Gastroesophageal sphincter (tissue), 4 donors: Measurements from ENCODE around the gene GLUL. TPM values are rescaled to one million over a fixed set of nuclear protein-coding genes. Genes with fewer than 3 reads are reported as not detected.

Experiments
- ATAC-seq: fragments of 150-250 bp; one replicate; pipeline ENCODE4 v1.9.1; 2016; ENCODE audit warnings: mild to moderate bottlenecking, moderate library complexity
- H3K27ac ChIP-seq, 4 donors: fragments of 200-600 bp; sonication (generic) in 3 of 4; 1 replicate in 3 of 4; 2 replicates in 1 of 4; pipeline ENCODE4 v1.5.1; 2016 to 2019
- H3K27me3 ChIP-seq: fragments of 200-600 bp; sonication (generic); one replicate; pipeline ENCODE4 v1.5.1; 2019
- H3K36me3 ChIP-seq, 2 donors: fragments of 200-600 bp; sonication (generic); one replicate each; pipeline ENCODE4 v1.5.1; 2019; ENCODE audit warnings: control low read depth in 1 of 2
- H3K4me1 ChIP-seq, 3 donors: fragments of 200-600 bp; sonication (generic); 1 replicate in 2 of 3; 2 replicates in 1 of 3; pipeline ENCODE4 v1.5.1; 2016 to 2019; ENCODE audit warnings: control low read depth in 2 of 3
- H3K4me3 ChIP-seq, 2 donors: fragments of 200-600 bp; sonication (generic); one replicate each; pipeline ENCODE4 v1.5.1; 2019; ENCODE audit warnings: mild to moderate bottlenecking in 1 of 2, moderate library complexity in 1 of 2
- H3K9me3 ChIP-seq, 3 donors: fragments of 200-600 bp; sonication (generic); one replicate each; pipeline ENCODE4 v1.5.1; 2017 to 2019; ENCODE audit warnings: control low read depth in 2 of 3
- EP300 ChIP-seq: sonication (generic); formaldehyde crosslinking; IDR thresholded peaks from one replicate; pipeline ENCODE4 v1.6.1; 2017; ENCODE audit warnings: antibody characterized with exemption, mild to moderate bottlenecking
- POLR2A ChIP-seq, 2 donors: fragments of 450-650 bp; IDR thresholded peaks; one replicate each; pipeline ENCODE4 v1.6.1; 2017; ENCODE audit warnings: antibody characterized with exemption in 2 of 2, mild to moderate bottlenecking in 2 of 2, moderate library complexity in 1 of 2
- POLR2AphosphoS5 ChIP-seq: sonication (generic); formaldehyde crosslinking; IDR thresholded peaks from one replicate; pipeline ENCODE4 v1.6.1; 2017; ENCODE audit warnings: antibody characterized with exemption
- WGBS, 2 donors: methylation state at CpG; one replicate each; pipeline ENCODE4 v1.1.5; 2018; ENCODE audit warnings: low coverage in 1 of 2; 5-methylcytosine and 5-hydroxymethylcytosine counted together
- total RNA-seq, 4 donors: library from RNA; depleted of rRNA; stranded (reverse); fragments of >200 nt; gene quantifications; one replicate each; pipeline ENCODE4 v1.1.0, GENCODE V29; 2016
- TF ChIP-seq, protein P1 (sequence below), 4 experiments: fragments of 200-600 bp in 2 of 4; fragments of 450-650 bp in 2 of 4; sonication (generic) in 1 of 4; IDR thresholded peaks; one replicate each; pipeline ENCODE4 v1.5.1; 2017 to 2019; ENCODE audit warnings: antibody characterized with exemption in 4 of 4, mild to moderate bottlenecking in 2 of 4, moderate library complexity in 2 of 4

The GLUL gene
- total RNA-seq, 4 donors from 2014 or later: 2,239 to 3,071 (median 2,830) TPM

- Histone ChIP-seq H3K36me3 (no peaks in the 10 kb centered on the region), H3K4me1 (peaks cover 5 to 39% (median 8%) of the 10 kb centered on the region in 3 donors), H3K27me3 (no peaks in the 10 kb centered on the region), H3K27ac (peak overlapping the region in 2 of 4 donors; percentile 16 to 63), H3K9me3 (no peaks in the 10 kb centered on the region), H3K4me3 (no peak overlapping the region)
- 77 to 85% methylated on average over 2 to 3 of the region's 3 CpGs for WGBS, 2 donors
- TF ChIP-seq POLR2AphosphoS5: no peak
- no peak for TF ChIP-seq POLR2A (IDR thresholded peaks at IDR 0.05)
- TF ChIP-seq, protein P1, sequence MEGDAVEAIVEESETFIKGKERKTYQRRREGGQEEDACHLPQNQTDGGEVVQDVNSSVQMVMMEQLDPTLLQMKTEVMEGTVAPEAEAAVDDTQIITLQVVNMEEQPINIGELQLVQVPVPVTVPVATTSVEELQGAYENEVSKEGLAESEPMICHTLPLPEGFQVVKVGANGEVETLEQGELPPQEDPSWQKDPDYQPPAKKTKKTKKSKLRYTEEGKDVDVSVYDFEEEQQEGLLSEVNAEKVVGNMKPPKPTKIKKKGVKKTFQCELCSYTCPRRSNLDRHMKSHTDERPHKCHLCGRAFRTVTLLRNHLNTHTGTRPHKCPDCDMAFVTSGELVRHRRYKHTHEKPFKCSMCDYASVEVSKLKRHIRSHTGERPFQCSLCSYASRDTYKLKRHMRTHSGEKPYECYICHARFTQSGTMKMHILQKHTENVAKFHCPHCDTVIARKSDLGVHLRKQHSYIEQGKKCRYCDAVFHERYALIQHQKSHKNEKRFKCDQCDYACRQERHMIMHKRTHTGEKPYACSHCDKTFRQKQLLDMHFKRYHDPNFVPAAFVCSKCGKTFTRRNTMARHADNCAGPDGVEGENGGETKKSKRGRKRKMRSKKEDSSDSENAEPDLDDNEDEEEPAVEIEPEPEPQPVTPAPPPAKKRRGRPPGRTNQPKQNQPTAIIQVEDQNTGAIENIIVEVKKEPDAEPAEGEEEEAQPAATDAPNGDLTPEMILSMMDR (IDR thresholded peaks at IDR 0.05): no peak
- ATAC-seq: no peak
Observed at GRCh38 chr1:182395906-182396305, 4.3 kb upstream of the GLUL start.

DNA sequence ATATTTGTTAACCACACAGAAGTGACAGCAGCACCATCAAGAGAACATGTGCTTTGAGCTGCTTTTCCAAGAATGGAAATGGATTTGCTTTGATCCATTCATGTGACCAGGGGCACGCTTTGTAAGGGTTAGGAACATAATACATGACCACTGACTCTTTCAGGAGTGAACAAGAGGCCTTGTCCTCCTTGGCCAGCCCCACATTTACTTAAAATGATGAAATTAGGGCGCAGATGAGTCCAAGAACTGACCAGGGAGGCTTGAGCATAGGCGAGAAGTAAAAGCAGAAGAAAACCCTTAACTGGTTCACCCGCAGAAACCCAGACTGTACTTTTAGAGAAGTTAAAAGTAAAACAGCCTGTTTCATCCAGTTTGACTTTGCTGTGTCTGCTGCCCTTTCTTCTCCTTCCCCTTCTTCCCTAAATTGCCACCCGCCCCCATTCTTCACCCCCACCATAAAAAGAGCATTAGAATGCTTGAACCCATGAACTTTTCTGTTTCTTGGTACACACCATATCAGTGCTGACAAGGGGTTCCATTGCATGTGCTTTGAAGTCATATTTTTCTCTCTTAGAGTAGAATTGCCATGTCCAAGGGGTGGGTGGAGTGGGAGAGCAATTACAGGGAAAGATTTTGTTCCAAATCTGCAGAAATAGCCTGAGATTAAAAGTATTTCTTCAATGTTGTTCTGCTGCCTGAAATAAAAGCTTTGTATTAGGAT lies 2.6 kb upstream of the GLUL start:
- ATAC-seq: no peak
- TF ChIP-seq POLR2AphosphoS5: no peak
- no peak for TF ChIP-seq POLR2A (IDR thresholded peaks at IDR 0.05)
- TF ChIP-seq EP300: no peak
- TF ChIP-seq, protein P1 (IDR thresholded peaks at IDR 0.05): no peak
- Histone ChIP-seq H3K36me3 (peaks cover 0 to 13% of the 10 kb centered on the region in 2 donors), H3K4me1 (peaks cover 5 to 39% (median 8%) of the 10 kb centered on the region in 3 donors), H3K27ac (peak overlapping the region in 3 of 4 donors; percentile 46 to 100 (median 99)), H3K9me3 (no peaks in the 10 kb centered on the region), H3K4me3 (no peak overlapping the region), H3K27me3 (no peaks in the 10 kb centered on the region)
- WGBS, 2 donors: 65 to 100% methylated on average over 2 to 4 of the region's 5 CpGs

- 30 to 60% methylated on average over 10 of the region's 47 CpGs for WGBS, 2 donors
- TF ChIP-seq POLR2A (IDR thresholded peaks at IDR 0.05) (no peak), EP300 (no peak)
- TF ChIP-seq, protein P1 (IDR thresholded peaks at IDR 0.05): no peak
- Histone ChIP-seq H3K9me3 (no peaks in the 10 kb centered on the region), H3K4me1 (peaks cover 5 to 55% (median 12%) of the 10 kb centered on the region in 3 donors), H3K36me3 (peaks cover 0 to 29% of the 10 kb centered on the region in 2 donors), H3K4me3 (peak overlapping the region; percentile 90 to 97), H3K27ac (peak overlapping the region; percentile 90 to 100 (median 98)), H3K27me3 (no peaks in the 10 kb centered on the region)
- peak; percentile 36 for ATAC-seq
Observed at GRCh38 chr1:182392050-182393028, 749 bp upstream of the GLUL start.

- WGBS, 2 donors: no CpG with 5 or more reads among the region's 35 CpGs
- TF ChIP-seq, protein P1 (IDR thresholded peaks at IDR 0.05): peak in 1 of 4 experiments; percentile 49
- no peak for TF ChIP-seq POLR2AphosphoS5
- no peak for TF ChIP-seq EP300
- TF ChIP-seq POLR2A (IDR thresholded peaks at IDR 0.05): no peak
- H3K9me3 ChIP-seq: no peaks in the 10 kb centered on the region
- peaks cover 3 to 55% (median 13%) of the 10 kb centered on the region in 3 donors for H3K4me1 ChIP-seq
- H3K27me3 ChIP-seq: no peaks in the 10 kb centered on the region
- peak overlapping the region; percentile 90 to 100 (median 98) for H3K27ac ChIP-seq
- ATAC-seq: peak; percentile 0
- H3K4me3 ChIP-seq: peak overlapping the region; percentile 90 to 97
- H3K36me3 ChIP-seq: peaks cover 6 to 43% of the 10 kb centered on the region in 2 donors
Observed at GRCh38 chr1:182391028-182391361, 595 bp downstream of the GLUL start.
